Sigmoid colon (tissue), 7 donors: ENCODE measurements around the gene DAAM2. TPM values are rescaled to one million over a fixed set of nuclear protein-coding genes. Genes with fewer than 3 reads are reported as not detected.

Experiments used
- DNase-seq: peaks from one replicate; pipeline ENCODE4 v3.0.0-alpha.2; 2019
- H3K27ac ChIP-seq, 4 donors: fragments of 200-600 bp; sonication (generic); one replicate each; pipeline ENCODE4 v1.5.1; 2016 to 2019; ENCODE audit warnings: mild to moderate bottlenecking in 1 of 4
- H3K27me3 ChIP-seq, 3 donors: fragments of 200-600 bp; sonication (generic); one replicate each; pipeline ENCODE4 v1.5.1; 2019; ENCODE audit warnings: mild to moderate bottlenecking in 1 of 3
- H3K36me3 ChIP-seq, 4 donors: fragments of 200-600 bp; sonication (generic); one replicate each; pipeline ENCODE4 v1.5.1; 2016 to 2019
- H3K4me1 ChIP-seq, 4 donors: fragments of 200-600 bp; sonication (generic); one replicate each; pipeline ENCODE4 v1.5.1; 2017 to 2019
- H3K4me3 ChIP-seq, 4 donors: fragments of 200-600 bp; sonication (generic); one replicate each; pipeline ENCODE4 v1.5.1; 2017 to 2019; ENCODE audit warnings: mild to moderate bottlenecking in 2 of 4, moderate library complexity in 1 of 4
- H3K9me3 ChIP-seq, 4 donors: fragments of 200-600 bp in 3 of 4; sonication (generic) in 3 of 4; one replicate each; pipeline versions ENCODE4 v1.5.1 to v1.6.1; 2013 to 2019
- EP300 ChIP-seq, 4 donors: sonication (generic); formaldehyde crosslinking; IDR thresholded peaks; one replicate each; pipeline ENCODE4 v1.6.1; 2017; ENCODE audit warnings: antibody characterized with exemption in 4 of 4
- POLR2A ChIP-seq, 2 donors: fragments of 450-650 bp; IDR thresholded peaks; one replicate each; pipeline ENCODE4 v1.6.1; 2016; ENCODE audit warnings: antibody characterized with exemption in 2 of 2, mild to moderate bottlenecking in 2 of 2, moderate library complexity in 2 of 2
- POLR2AphosphoS5 ChIP-seq, 4 donors: sonication (generic); formaldehyde crosslinking; IDR thresholded peaks; one replicate each; pipeline ENCODE4 v1.6.1; 2017; ENCODE audit warnings: antibody characterized with exemption in 4 of 4
- WGBS, 2 donors: extraction: QIAGEN DNeasy Blood & Tissue Kit; methylation state at CpG; one replicate each; pipeline ENCODE4 v1.1.7; 2013; 5-methylcytosine and 5-hydroxymethylcytosine counted together
- intact Hi-C: fragments of 100-400 bp; cut with DNase I; formaldehyde crosslinking; loops from one replicate; pipeline ENCODE4 v1.15.1; 2023
- polyA plus RNA-seq, 3 donors: library from polyadenylated mRNA; stranded (reverse); fragments of 200-250 nt; gene quantifications; one replicate each; pipeline ENCODE4 v1.2.3, GENCODE V29; 2013
- total RNA-seq, 4 donors: library from RNA; depleted of rRNA; stranded (reverse); fragments of >200 nt; gene quantifications; one replicate each; pipeline ENCODE4 v1.1.0, GENCODE V29; 2016
- TF ChIP-seq, protein P1 (sequence below), 4 experiments: fragments of 450-650 bp in 3 of 4; fragments of 200-600 bp in 1 of 4; IDR thresholded peaks; one replicate each; pipeline ENCODE4 v1.5.1; 2016 to 2019; ENCODE audit warnings: antibody characterized with exemption in 4 of 4, mild to moderate bottlenecking in 3 of 4, moderate library complexity in 2 of 4
- donor health status: healthy with polysubstance abuse.
- donor health status: Bipolar disorder and iron deficiency.
- donor health status: healthy.

DAAM2 gene
- total and polyA plus RNA-seq, 7 donors = 4.2 to 53.2 (median 23.2) TPM

DNA sequence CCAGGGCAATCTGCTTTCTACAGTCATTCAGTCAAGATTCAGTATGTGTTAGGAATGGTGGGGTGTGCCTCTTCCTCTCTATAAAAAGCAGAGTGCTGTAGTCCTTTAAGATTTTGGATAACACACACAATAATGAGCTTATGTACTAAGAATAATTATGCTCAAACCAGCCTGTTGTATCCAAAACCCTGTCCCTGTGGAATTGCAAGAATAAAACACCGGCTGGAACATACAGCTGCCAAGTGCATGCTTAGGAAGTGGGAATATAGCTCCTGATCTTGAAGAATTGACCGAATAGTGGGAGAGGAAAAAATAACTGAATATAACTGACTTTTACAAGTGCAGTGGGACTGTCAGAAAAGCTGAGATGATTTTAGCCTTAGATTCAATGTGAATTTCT, 143.1 kb downstream of the DAAM2 start:
- TF ChIP-seq EP300 (IDR thresholded peaks at IDR 0.05) (no peak), POLR2AphosphoS5 (IDR thresholded peaks at IDR 0.05) (no peak), POLR2A (IDR thresholded peaks at IDR 0.05) (no peak)
- TF ChIP-seq, protein P1, sequence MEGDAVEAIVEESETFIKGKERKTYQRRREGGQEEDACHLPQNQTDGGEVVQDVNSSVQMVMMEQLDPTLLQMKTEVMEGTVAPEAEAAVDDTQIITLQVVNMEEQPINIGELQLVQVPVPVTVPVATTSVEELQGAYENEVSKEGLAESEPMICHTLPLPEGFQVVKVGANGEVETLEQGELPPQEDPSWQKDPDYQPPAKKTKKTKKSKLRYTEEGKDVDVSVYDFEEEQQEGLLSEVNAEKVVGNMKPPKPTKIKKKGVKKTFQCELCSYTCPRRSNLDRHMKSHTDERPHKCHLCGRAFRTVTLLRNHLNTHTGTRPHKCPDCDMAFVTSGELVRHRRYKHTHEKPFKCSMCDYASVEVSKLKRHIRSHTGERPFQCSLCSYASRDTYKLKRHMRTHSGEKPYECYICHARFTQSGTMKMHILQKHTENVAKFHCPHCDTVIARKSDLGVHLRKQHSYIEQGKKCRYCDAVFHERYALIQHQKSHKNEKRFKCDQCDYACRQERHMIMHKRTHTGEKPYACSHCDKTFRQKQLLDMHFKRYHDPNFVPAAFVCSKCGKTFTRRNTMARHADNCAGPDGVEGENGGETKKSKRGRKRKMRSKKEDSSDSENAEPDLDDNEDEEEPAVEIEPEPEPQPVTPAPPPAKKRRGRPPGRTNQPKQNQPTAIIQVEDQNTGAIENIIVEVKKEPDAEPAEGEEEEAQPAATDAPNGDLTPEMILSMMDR (IDR thresholded peaks at IDR 0.05) = no peak
- DNase-seq = no peak
- Histone ChIP-seq H3K4me3 (no peak overlapping the region), H3K9me3 (no peaks in the 10 kb centered on the region), H3K27me3 (no peaks in the 10 kb centered on the region), H3K4me1 (peaks cover 0 to 36% (median 19%) of the 10 kb centered on the region in 4 donors), H3K27ac (no peak overlapping the region), H3K36me3 (no peaks in the 10 kb centered on the region)
- 83 to 93% methylated on average over 2 of the region's 2 CpGs for WGBS, 2 donors
- intact Hi-C loops = no loop called here

DNA sequence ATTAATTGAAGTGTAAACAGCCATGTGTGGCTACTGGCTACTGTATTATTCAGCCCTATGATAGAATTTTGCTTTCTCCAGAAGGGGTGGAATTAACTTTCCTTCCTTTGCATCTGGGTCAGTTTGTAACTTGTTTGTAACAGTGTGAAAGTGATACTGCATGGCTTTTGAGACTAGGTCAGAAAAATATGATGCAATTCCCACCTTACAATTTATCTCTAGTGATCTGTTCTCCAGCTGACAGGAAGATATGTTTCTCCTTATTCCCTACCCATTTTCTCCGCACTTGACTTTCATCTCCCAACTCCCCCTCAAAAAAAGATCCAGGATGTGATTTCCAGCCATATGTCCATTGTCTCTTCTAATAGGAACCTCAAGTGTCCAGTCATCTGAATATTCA, 144.7 kb downstream of the DAAM2 start:
- Histone ChIP-seq H3K27me3 (no peaks in the 10 kb centered on the region), H3K4me1 (peaks cover 0 to 25% (median 19%) of the 10 kb centered on the region in 4 donors), H3K27ac (no peak overlapping the region), H3K9me3 (no peaks in the 10 kb centered on the region), H3K4me3 (no peak overlapping the region), H3K36me3 (no peaks in the 10 kb centered on the region)
- no peak for DNase-seq
- intact Hi-C loops = no loop called here
- TF ChIP-seq EP300 (IDR thresholded peaks at IDR 0.05) = no peak
- TF ChIP-seq, protein P1 (IDR thresholded peaks at IDR 0.05) = no peak
- no peak for TF ChIP-seq POLR2AphosphoS5 (IDR thresholded peaks at IDR 0.05)
- TF ChIP-seq POLR2A (IDR thresholded peaks at IDR 0.05) = no peak
- WGBS, 2 donors = 91 to 98% methylated on average over 1 of the region's 1 CpG

DNA sequence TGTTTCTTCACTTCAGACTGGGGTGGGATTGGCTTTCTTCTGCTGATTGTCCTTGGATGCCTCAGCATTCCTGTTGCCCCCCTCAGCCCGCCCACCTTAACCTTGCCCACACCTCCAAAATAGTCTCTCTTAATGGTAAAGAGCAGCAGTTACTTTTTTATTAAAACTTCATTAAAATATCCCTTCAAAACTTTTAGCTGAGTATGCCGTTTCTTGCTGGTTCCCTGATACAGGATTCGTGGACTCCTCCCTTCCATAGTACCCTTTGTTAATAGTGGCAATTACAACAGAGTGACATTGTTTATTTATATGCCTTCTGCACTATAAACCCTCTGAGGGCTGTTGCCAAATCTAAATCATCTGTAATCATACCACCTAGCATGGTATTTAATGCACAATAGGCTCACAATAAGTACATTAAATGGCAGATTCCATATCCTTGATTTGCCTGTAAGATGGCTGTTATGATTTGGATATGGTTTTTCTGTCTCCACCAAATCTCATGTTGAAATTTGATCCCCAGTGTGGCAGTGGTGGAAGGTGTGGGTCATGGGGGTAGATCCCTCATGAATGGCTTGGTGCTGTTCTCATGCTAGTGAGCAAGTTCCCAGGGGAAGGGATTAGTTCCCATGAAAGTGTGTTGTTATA, 145.6 kb downstream of the DAAM2 start:
- WGBS, 2 donors = 36 to 68% methylated on average over 3 of the region's 3 CpGs

DNA sequence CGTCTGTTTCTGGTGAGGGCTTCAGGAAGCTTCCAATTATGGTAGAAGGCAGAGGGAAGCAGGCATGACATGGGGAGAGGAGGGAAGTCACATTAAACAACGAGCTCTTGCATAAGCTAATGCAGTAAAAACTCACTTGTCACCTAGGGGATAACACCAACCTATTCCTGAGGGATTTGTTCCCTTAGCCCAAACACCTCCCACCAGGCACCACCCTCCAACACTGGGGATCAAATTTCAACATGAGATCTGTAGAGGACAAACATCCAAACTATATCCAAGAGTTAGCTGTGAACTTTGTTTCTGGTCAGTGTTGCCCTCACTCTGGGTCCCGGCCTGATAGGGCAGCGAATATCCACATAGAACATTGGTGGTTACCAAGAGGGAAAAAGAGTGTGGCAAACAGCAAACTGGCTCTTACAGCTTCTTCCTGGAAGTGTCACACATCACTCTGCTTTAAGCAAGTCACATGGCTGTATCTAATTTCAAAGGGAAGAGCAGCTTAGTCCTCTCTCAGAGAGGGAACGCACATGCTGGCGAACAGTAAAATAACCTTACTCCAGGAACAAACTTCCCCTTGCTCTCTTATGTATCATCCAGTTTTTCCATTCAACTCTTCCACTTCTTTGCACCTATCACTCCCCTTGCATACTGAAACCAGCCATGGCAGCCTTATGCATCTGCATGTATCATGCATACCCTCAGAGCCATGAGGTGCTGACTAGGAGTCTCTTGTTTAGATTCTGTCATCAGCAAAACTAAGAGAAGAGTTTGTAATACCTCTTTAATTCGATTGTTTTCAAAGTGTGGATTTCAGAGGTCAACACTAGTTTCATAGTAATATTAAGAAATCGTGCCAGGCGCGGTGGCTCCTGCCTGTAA, 146.8 kb downstream of the DAAM2 start:
- Histone ChIP-seq H3K4me3 (no peak overlapping the region), H3K27ac (no peak overlapping the region), H3K27me3 (no peaks in the 10 kb centered on the region), H3K9me3 (no peaks in the 10 kb centered on the region), H3K4me1 (peaks cover 0 to 7% (median 2%) of the 10 kb centered on the region in 4 donors), H3K36me3 (no peaks in the 10 kb centered on the region)
- DNase-seq = no peak
- TF ChIP-seq POLR2AphosphoS5 (IDR thresholded peaks at IDR 0.05) = no peak
- TF ChIP-seq, protein P1 (IDR thresholded peaks at IDR 0.05) = no peak
- TF ChIP-seq POLR2A (IDR thresholded peaks at IDR 0.05) = no peak
- TF ChIP-seq EP300 (IDR thresholded peaks at IDR 0.05) = no peak
- intact Hi-C loops = no loop called here
- 85 to 88% methylated on average over 10 of the region's 10 CpGs for WGBS, 2 donors

More for the DNA sequence above, 145.6 kb downstream of the DAAM2 start:
- Histone ChIP-seq H3K4me1 (peaks cover 0 to 18% (median 12%) of the 10 kb centered on the region in 4 donors), H3K4me3 (no peak overlapping the region), H3K9me3 (no peaks in the 10 kb centered on the region), H3K27ac (no peak overlapping the region), H3K36me3 (no peaks in the 10 kb centered on the region), H3K27me3 (no peaks in the 10 kb centered on the region)
- TF ChIP-seq, protein P1 (IDR thresholded peaks at IDR 0.05) = no peak
- TF ChIP-seq EP300 (IDR thresholded peaks at IDR 0.05) (no peak), POLR2A (IDR thresholded peaks at IDR 0.05) (no peak), POLR2AphosphoS5 (IDR thresholded peaks at IDR 0.05) (no peak)
- no peak for DNase-seq
- intact Hi-C loops = no loop called here
